GM15510 (cell line): ENCODE results near the gene PARD3B.

ENCODE experiments used
- POLR2A ChIP-seq: IDR thresholded peaks from 3 replicates; pipeline ENCODE4 v1.6.1; 2011; ENCODE audit warnings: borderline replicate concordance; ENCODE audit not compliant: insufficient read length; ENCODE audit errors: extremely low read depth

The PARD3B gene

GRCh38 chr2:205464681-205465080, 919.4 kb downstream of the PARD3B start:
- TF ChIP-seq POLR2A = no peak

GRCh38 chr2:205465791-205466190, 920.5 kb downstream of the PARD3B start:
- no peak for TF ChIP-seq POLR2A

GRCh38 chr2:205471776-205472175, 926.5 kb downstream of the PARD3B start:
- no peak for TF ChIP-seq POLR2A

- TF ChIP-seq POLR2A = no peak
Measured at GRCh38 chr2:205473791-205474190, 928.5 kb downstream of the PARD3B start.

GRCh38 chr2:205474741-205475415, 929.6 kb downstream of the PARD3B start:
- no peak for TF ChIP-seq POLR2A

GRCh38 chr2:205475416-205475768, 930.1 kb downstream of the PARD3B start:
- no peak for TF ChIP-seq POLR2A

GRCh38 chr2:205477016-205477705, 931.9 kb downstream of the PARD3B start:
- TF ChIP-seq POLR2A = no peak

GRCh38 chr2:205481861-205482260, 936.6 kb downstream of the PARD3B start:
- TF ChIP-seq POLR2A = no peak

- TF ChIP-seq POLR2A = no peak
Measured at GRCh38 chr2:205482399-205483081, 937.3 kb downstream of the PARD3B start.

- TF ChIP-seq POLR2A = no peak
Measured at GRCh38 chr2:205483095-205483494, 937.8 kb downstream of the PARD3B start.

- no peak for TF ChIP-seq POLR2A
Measured at GRCh38 chr2:205484215-205484614, 938.9 kb downstream of the PARD3B start.

- TF ChIP-seq POLR2A = no peak
Measured at GRCh38 chr2:205484764-205485163, 939.5 kb downstream of the PARD3B start.

- TF ChIP-seq POLR2A = no peak
Measured at GRCh38 chr2:205494537-205495235, 949.4 kb downstream of the PARD3B start.

GRCh38 chr2:205495819-205496218, 950.5 kb downstream of the PARD3B start:
- TF ChIP-seq POLR2A = no peak

GRCh38 chr2:205496370-205496769, 951.1 kb downstream of the PARD3B start:
- no peak for TF ChIP-seq POLR2A
